Esophagus muscularis mucosa (tissue), 4 donors: ENCODE results near the gene LGALS12. TPM values are rescaled to one million over a fixed set of nuclear protein-coding genes. Genes with fewer than 3 reads are reported as not detected.

Experiments
- DNase-seq: peaks from one replicate; pipeline ENCODE4 v3.0.0-alpha.2; 2017; ENCODE audit errors: extremely low spot score
- H3K27ac ChIP-seq, 4 donors: fragments of 200-600 bp; sonication (generic); replicated peaks in 1 of 4; 1 replicate in 3 of 4; 2 replicates in 1 of 4; pipeline ENCODE4 v1.5.1; 2016 to 2019; ENCODE audit warnings: mild to moderate bottlenecking in 1 of 4
- H3K27me3 ChIP-seq, 4 donors: fragments of 200-600 bp; sonication (generic); one replicate each; pipeline versions ENCODE4 v1.5.1 to v1.6.0; 2016 to 2019
- H3K36me3 ChIP-seq, 4 donors: fragments of 200-600 bp; sonication (generic); one replicate each; pipeline ENCODE4 v1.5.1; 2016 to 2019
- H3K4me1 ChIP-seq, 4 donors: fragments of 200-600 bp; sonication (generic); one replicate each; pipeline ENCODE4 v1.5.1; 2016 to 2019
- H3K4me3 ChIP-seq, 4 donors: fragments of 200-600 bp; sonication (generic); 1 replicate in 2 of 4; 2 replicates in 2 of 4; pipeline ENCODE4 v1.5.1; 2016 to 2019; ENCODE audit warnings: mild to moderate bottlenecking in 4 of 4, moderate library complexity in 1 of 4
- H3K9me3 ChIP-seq, 4 donors: fragments of 200-600 bp; sonication (generic); 1 replicate in 3 of 4; 2 replicates in 1 of 4; pipeline ENCODE4 v1.5.1; 2016 to 2019
- CTCF ChIP-seq, 3 experiments: fragments of 200-600 bp in 2 of 3; fragments of 450-650 bp in 1 of 3; sonication (generic) in 2 of 3; IDR thresholded peaks; one replicate each; pipeline ENCODE4 v1.5.1; 2017 to 2019; ENCODE audit warnings: antibody characterized with exemption in 3 of 3, mild to moderate bottlenecking in 2 of 3, moderate library complexity in 1 of 3
- EP300 ChIP-seq: sonication (generic); formaldehyde crosslinking; IDR thresholded peaks from one replicate; pipeline ENCODE4 v1.6.1; 2017; ENCODE audit warnings: antibody characterized with exemption
- POLR2A ChIP-seq: fragments of 450-650 bp; IDR thresholded peaks from one replicate; pipeline ENCODE4 v1.6.1; 2017; ENCODE audit warnings: antibody characterized with exemption, moderate library complexity, mild to moderate bottlenecking, low read depth
- POLR2AphosphoS5 ChIP-seq, 2 donors: sonication (generic); formaldehyde crosslinking; IDR thresholded peaks; one replicate each; pipeline ENCODE4 v1.6.1; 2017; ENCODE audit warnings: antibody characterized with exemption in 2 of 2
- WGBS: methylation state at CpG from one replicate; pipeline ENCODE4 v1.1.5; 2018; 5-methylcytosine and 5-hydroxymethylcytosine counted together
- intact Hi-C: fragments of 100-400 bp; cut with DNase I; formaldehyde crosslinking; loops from one replicate; pipeline ENCODE4 v1.15.1; 2023
- total RNA-seq, 4 donors: library from RNA; depleted of rRNA; stranded (reverse); fragments of >200 nt; gene quantifications; one replicate each; pipeline versions ENCODE4 v1.1.0 to v1.2.1, GENCODE V29; 2016

The LGALS12 gene
- total RNA-seq, 4 donors from 2014 or later: not detected

- no peak for DNase-seq
- Histone ChIP-seq H3K9me3 (no peaks in the 10 kb centered on the region), H3K36me3 (no peaks in the 10 kb centered on the region), H3K4me3 (no peak overlapping the region), H3K27me3 (no peaks in the 10 kb centered on the region), H3K4me1 (peaks cover 8 to 53% (median 38%) of the 10 kb centered on the region in 4 donors), H3K27ac (peak overlapping the region in 2 of 4 donors; percentile 88 to 90)
- intact Hi-C loops: no loop called here
- 100% methylated on average over 1 of the region's 1 CpG for WGBS
- TF ChIP-seq CTCF (IDR thresholded peaks at IDR 0.05): no peak
- no peak for TF ChIP-seq EP300
- TF ChIP-seq POLR2A: no peak
- TF ChIP-seq POLR2AphosphoS5 (IDR thresholded peaks at IDR 0.05): no peak
These were observed 13.4 kb upstream of the LGALS12 start for GRCh38 chr11:63492441-63492840.

GRCh38 chr11:63493127-63493526, 12.8 kb upstream of the LGALS12 start:
- intact Hi-C loops: no loop called here
- 97% methylated on average over 1 of the region's 1 CpG for WGBS

GRCh38 chr11:63494975-63495374, 10.9 kb upstream of the LGALS12 start:
- WGBS: 85% methylated on average over 6 of the region's 6 CpGs
- H3K27me3 ChIP-seq: no peaks in the 10 kb centered on the region
- H3K9me3 ChIP-seq: peaks cover 0 to 7% (median 4%) of the 10 kb centered on the region in 4 donors
- H3K4me3 ChIP-seq: no peak overlapping the region
- no peak for DNase-seq
- H3K36me3 ChIP-seq: no peaks in the 10 kb centered on the region
- intact Hi-C loops: no loop called here
- peak overlapping the region in 2 of 4 donors; percentile 7 to 36 for H3K27ac ChIP-seq
- TF ChIP-seq CTCF (IDR thresholded peaks at IDR 0.05): no peak
- TF ChIP-seq EP300: no peak
- no peak for TF ChIP-seq POLR2AphosphoS5 (IDR thresholded peaks at IDR 0.05)
- no peak for TF ChIP-seq POLR2A
- H3K4me1 ChIP-seq: peaks cover 8 to 39% (median 31%) of the 10 kb centered on the region in 4 donors

More at GRCh38 chr11:63493127-63493526, 12.8 kb upstream of the LGALS12 start:
- DNase-seq: no peak
- Histone ChIP-seq H3K27me3 (no peaks in the 10 kb centered on the region), H3K27ac (no peak overlapping the region), H3K9me3 (no peaks in the 10 kb centered on the region), H3K4me3 (no peak overlapping the region), H3K4me1 (peaks cover 8 to 53% (median 38%) of the 10 kb centered on the region in 4 donors), H3K36me3 (no peaks in the 10 kb centered on the region)
- TF ChIP-seq POLR2AphosphoS5 (IDR thresholded peaks at IDR 0.05) (no peak), CTCF (IDR thresholded peaks at IDR 0.05) (no peak), POLR2A (no peak), EP300 (no peak)

GRCh38 chr11:63499874-63500273, 6.0 kb upstream of the LGALS12 start:
- Histone ChIP-seq H3K9me3 (peaks cover 0 to 12% (median 9%) of the 10 kb centered on the region in 4 donors), H3K27me3 (no peaks in the 10 kb centered on the region), H3K4me1 (peaks cover 5 to 16% (median 8%) of the 10 kb centered on the region in 4 donors), H3K27ac (no peak overlapping the region), H3K4me3 (no peak overlapping the region), H3K36me3 (no peaks in the 10 kb centered on the region)
- 87% methylated on average over 4 of the region's 4 CpGs for WGBS
- no peak for TF ChIP-seq POLR2AphosphoS5 (IDR thresholded peaks at IDR 0.05)
- TF ChIP-seq EP300: no peak
- TF ChIP-seq POLR2A: no peak
- no peak for TF ChIP-seq CTCF (IDR thresholded peaks at IDR 0.05)
- intact Hi-C loops: no loop called here
- DNase-seq: no peak

GRCh38 chr11:63501236-63501635, 4.6 kb upstream of the LGALS12 start:
- Histone ChIP-seq H3K27ac (no peak overlapping the region), H3K27me3 (no peaks in the 10 kb centered on the region), H3K9me3 (peaks cover 0 to 12% (median 9%) of the 10 kb centered on the region in 4 donors), H3K4me1 (peaks cover 6 to 17% (median 8%) of the 10 kb centered on the region in 4 donors), H3K36me3 (no peaks in the 10 kb centered on the region), H3K4me3 (no peak overlapping the region)
- TF ChIP-seq POLR2AphosphoS5 (IDR thresholded peaks at IDR 0.05): no peak
- no peak for TF ChIP-seq POLR2A
- TF ChIP-seq CTCF (IDR thresholded peaks at IDR 0.05): no peak
- TF ChIP-seq EP300: no peak
- intact Hi-C loops: no loop called here
- 55% methylated on average over 1 of the region's 1 CpG for WGBS
- no peak for DNase-seq
